ENCODE data around the gene HHIPL2.

HHIPL2 gene

DNA sequence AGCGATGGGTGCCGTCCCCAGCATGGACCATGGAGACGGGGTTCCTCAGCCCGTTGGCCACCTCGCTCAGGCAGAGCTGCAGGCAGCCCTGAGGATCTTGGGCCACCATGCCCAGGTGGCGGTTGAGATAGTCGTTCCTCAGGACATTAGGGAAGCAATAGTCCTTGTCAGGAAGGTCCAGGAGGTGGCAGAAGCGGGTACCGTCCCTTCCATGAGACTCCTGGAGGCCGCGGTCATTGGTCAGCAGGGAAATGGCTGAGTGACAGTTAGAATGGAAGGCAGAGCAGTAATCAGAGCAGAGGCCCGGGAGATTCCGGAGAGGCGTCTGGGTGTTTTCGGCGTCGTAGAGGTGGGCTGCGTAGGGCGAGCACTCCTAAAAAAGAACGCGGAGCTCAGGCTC, 4.1 kb downstream of the HHIPL2 start:
- TF ChIP-seq, protein P1, sequence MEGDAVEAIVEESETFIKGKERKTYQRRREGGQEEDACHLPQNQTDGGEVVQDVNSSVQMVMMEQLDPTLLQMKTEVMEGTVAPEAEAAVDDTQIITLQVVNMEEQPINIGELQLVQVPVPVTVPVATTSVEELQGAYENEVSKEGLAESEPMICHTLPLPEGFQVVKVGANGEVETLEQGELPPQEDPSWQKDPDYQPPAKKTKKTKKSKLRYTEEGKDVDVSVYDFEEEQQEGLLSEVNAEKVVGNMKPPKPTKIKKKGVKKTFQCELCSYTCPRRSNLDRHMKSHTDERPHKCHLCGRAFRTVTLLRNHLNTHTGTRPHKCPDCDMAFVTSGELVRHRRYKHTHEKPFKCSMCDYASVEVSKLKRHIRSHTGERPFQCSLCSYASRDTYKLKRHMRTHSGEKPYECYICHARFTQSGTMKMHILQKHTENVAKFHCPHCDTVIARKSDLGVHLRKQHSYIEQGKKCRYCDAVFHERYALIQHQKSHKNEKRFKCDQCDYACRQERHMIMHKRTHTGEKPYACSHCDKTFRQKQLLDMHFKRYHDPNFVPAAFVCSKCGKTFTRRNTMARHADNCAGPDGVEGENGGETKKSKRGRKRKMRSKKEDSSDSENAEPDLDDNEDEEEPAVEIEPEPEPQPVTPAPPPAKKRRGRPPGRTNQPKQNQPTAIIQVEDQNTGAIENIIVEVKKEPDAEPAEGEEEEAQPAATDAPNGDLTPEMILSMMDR (conservative IDR thresholded peaks at IDR 0.05; ENCODE audit: low read length), result no peak
- no peak overlapping the region for H3K4me3 ChIP-seq (ENCODE audit: low read length)
- DNase-seq (ENCODE audit: low read depth), result no peak

DNA sequence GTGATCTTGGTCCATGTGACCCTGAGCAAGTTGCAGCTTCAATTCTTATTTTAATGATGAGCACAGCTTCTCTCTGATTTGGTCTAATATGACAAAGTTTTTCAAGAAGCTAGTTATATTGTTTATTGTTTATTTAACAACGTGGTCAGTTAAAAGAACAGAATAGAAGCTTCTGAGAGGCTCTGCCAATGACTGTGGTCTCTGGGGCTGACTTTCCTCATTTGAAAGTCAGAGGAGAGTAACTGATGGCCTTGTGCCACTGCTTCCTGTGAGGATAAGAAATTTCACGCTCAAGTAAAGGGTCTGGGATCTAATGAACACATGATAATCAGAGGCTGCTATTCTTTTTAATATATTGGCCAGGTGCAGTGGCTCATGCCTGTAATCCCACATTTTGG, 7.3 kb downstream of the HHIPL2 start:
- DNase-seq (ENCODE audit: low read depth), result no peak
- H3K4me3 ChIP-seq (ENCODE audit: low read length), result no peak overlapping the region
- TF ChIP-seq, protein P1 (conservative IDR thresholded peaks at IDR 0.05; ENCODE audit: low read length), result no peak

DNA sequence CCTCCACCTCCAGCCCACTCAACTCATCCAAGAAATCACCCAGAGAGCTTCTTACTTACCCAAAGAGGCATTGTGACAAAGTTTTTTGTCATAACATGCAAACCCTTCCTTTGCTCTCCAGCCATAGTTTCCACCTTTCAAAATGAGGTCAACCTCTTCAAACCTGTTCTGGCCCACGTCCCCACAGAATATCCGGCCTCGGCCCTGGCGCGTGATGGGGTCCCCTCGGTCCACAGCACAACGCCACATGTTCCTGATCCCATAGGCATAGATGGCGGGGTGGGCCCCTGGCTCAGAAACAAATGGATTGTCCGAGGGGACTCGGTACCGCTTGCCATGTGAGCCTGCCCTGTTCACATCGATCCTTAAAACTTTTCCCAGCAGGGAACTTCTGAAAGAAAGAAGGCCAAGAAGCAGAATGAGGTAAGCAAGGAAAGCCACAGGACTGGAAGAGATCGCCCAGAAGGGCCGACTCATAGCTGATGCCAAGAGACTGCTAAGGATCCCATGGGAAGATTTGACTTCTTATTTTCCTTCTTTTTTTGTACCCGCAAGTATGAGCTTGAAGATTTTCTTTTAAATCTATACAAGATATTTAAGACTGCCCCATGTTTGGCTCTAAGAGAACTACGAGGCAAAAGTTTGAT, 7.8 kb downstream of the HHIPL2 start:
- TF ChIP-seq, protein P1 (conservative IDR thresholded peaks at IDR 0.05; ENCODE audit: low read length), result no peak
- no peak for DNase-seq (ENCODE audit: low read depth)
- H3K4me3 ChIP-seq (ENCODE audit: low read length), result no peak overlapping the region

DNA sequence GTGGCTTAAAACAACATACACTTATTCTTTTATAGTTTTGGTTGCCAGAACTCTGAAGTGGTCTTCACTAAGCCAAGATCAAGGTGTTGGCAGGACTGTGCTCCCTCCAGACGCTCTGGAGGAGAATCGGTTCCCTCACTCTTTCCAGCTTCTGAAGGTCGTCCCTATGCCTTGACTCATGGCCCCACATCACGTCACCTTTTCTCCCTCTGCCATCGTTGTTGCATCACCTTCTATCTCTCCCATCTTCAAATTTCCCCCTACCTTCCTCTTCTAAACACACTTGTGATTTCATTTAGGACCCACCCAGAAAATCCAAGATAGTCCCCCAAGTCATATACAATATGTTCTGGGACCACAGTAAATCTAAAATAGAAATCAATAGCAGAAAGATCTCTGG, 12.4 kb downstream of the HHIPL2 start:
- no peak for DNase-seq (ENCODE audit: low read depth)
- TF ChIP-seq, protein P1 (conservative IDR thresholded peaks at IDR 0.05; ENCODE audit: low read length), result no peak
- H3K4me3 ChIP-seq (ENCODE audit: low read length), result no peak overlapping the region

DNA sequence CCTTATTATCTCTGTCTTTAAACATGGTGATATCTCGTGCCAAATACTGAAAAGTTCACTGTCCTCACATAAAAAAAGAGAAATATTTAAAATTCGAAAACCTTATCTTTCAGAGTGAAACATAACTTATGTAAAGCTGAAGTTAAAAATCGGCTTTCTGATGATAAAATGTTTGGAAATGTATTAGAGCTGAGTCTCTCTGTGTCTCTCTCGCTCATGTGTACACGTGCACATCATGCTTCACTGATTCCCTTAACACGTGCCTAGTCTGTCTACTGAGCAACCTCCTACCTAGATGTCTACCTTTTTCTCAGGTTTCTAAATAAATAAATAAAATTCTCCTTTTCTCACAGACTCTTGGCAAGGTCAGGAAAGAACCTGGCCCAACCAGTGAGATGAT, 17.1 kb downstream of the HHIPL2 start:
- no peak overlapping the region for H3K4me3 ChIP-seq (ENCODE audit: low read length)
- TF ChIP-seq, protein P1 (conservative IDR thresholded peaks at IDR 0.05; ENCODE audit: low read length), result no peak
- no peak for DNase-seq (ENCODE audit: low read depth)

DNA sequence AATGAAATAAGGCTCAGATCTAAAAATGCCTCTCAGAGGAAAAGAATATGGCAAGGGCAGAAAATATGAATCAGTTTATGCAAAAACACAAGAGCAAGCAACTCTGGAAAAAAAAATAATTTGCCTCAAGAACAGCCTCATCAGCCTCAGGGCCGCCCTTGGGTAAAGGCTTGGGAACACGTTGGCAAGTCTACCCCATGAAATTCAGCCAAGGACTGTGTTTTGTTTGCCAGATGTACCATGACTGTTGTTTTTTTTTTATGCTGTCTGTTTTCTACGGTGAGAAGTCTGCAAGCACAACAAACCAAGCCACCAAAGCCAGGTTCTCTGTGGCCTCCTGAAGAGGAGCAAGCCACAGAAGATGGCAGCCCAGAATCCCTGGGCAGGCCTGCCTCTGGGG, 18.0 kb downstream of the HHIPL2 start:
- no peak overlapping the region for H3K4me3 ChIP-seq (ENCODE audit: low read length)
- peak; percentile 8 for DNase-seq (ENCODE audit: low read depth)
- TF ChIP-seq, protein P1 (conservative IDR thresholded peaks at IDR 0.05; ENCODE audit: low read length), result no peak

DNA sequence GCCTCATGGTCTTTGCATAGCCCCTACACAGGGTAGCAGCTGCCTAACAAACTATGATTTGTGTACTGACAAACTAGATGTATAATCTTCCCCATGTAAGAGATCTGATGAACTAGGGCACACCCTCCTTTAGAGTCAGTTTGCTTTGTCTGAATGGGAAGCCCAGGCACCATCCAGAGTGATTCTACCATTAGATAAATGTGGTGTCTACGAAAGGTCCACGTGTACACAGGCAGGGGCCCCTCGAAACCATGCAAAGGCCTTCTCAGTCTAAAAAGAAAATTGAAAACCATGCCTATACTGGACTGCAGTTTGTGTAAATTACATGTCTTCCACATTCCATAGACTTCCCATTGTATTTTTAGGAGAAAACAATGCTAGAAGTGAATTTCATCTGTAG, 18.7 kb downstream of the HHIPL2 start:
- H3K4me3 ChIP-seq (ENCODE audit: low read length), result no peak overlapping the region
- TF ChIP-seq, protein P1 (conservative IDR thresholded peaks at IDR 0.05; ENCODE audit: low read length), result no peak
- no peak for DNase-seq (ENCODE audit: low read depth)

All from AG10803 (cell line).